DMS114 treated with DMSO at 0.1 percent for 48 hours (cell line): ENCODE results near the gene ZBTB21.

Experiments used
- DNase-seq: peaks from one replicate; lab custom pipeline; 2025; ENCODE audit not compliant: unreplicated experiment; lab: John Stamatoyannopoulos, UW

The ZBTB21 gene

GRCh38 chr21:42040411-42041180, 30.4 kb upstream of the ZBTB21 start:
- DNase-seq: no peak

GRCh38 chr21:42039911-42040351, 29.8 kb upstream of the ZBTB21 start:
- DNase-seq: no peak

GRCh38 chr21:42039470-42039901, 29.3 kb upstream of the ZBTB21 start:
- DNase-seq: no peak

DNA sequence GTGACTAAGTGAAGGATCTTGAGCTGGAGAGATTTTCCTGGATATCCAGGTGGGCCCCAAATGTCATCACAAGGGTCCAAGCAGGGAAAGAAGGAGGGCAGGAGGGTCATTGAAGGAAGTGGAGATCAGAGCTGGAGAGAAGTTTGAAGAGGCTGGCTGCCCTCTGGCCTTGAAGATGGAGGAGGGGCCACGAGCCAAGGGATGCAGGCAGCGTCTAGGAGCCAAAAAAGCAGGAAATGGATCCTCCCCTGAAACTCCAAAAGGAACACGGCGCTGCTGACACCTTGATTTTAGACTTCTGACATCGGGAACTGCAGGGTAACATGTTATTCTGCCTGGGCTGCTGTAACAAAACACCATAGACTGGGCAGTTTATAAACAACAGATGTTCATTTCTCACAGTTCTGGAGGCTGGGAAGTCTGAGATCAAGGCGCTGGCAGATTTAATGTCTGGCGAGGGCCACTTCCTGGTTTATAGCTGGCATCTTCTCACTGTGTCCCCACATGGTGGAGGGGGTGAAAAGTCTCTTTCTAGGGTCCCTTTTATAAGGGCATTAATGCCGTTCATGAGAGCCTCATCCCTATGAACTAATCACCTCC, 28.8 kb upstream of the ZBTB21 start:
- DNase-seq: no peak

- DNase-seq: no peak
Observed at GRCh38 chr21:42038393-42038792, 28.2 kb upstream of the ZBTB21 start.

- DNase-seq: no peak
Observed at GRCh38 chr21:42037943-42038342, 27.8 kb upstream of the ZBTB21 start.

- no peak for DNase-seq
Observed at GRCh38 chr21:42037516-42037915, 27.4 kb upstream of the ZBTB21 start.

GRCh38 chr21:42036313-42036712, 26.2 kb upstream of the ZBTB21 start:
- DNase-seq: no peak

DNA sequence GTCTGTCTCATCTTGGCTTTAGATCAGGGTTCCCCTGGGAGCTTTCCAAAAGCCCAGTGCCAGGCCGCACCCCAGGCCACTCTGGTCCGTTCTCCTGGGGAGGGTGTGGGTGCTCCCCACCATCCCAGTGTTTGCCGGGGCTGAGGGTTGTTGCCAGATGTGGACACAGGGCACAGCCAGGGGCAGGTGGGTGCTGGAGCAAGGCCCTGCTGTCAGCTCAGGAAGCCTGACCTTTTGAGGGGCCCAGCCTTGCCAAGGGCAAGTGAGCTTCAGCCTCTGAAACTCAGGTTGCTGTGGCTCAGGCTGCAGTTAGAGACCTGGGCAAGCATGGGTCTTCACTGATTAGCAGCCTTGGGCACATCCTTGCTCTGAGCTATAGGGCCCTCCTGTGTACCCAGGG, 22.8 kb upstream of the ZBTB21 start:
- DNase-seq: no peak

GRCh38 chr21:42032266-42032665, 22.1 kb upstream of the ZBTB21 start:
- DNase-seq: no peak

- no peak for DNase-seq
Observed at GRCh38 chr21:42031816-42032215, 21.7 kb upstream of the ZBTB21 start.

DNA sequence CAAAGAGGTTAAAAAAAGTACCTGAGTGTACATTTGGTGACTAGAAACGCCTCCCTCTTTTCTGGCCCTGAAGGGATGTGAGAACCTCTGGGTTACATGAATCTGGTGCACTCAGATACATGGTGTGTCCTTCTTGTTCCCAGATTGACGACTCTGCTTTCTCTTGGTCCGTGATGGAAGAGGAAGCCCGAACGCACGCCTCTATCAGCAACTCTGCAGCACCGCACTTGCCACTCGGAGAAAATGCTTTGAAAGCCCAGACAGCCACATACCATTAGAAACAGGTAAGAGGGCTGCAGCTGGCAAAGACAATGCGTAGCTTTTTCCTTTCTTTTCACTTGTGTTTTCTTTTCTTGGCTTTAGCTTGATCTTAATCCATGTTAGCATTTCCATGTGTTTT, 21.1 kb upstream of the ZBTB21 start:
- no peak for DNase-seq

GRCh38 chr21:42030311-42030710, 20.2 kb upstream of the ZBTB21 start:
- no peak for DNase-seq

DNA sequence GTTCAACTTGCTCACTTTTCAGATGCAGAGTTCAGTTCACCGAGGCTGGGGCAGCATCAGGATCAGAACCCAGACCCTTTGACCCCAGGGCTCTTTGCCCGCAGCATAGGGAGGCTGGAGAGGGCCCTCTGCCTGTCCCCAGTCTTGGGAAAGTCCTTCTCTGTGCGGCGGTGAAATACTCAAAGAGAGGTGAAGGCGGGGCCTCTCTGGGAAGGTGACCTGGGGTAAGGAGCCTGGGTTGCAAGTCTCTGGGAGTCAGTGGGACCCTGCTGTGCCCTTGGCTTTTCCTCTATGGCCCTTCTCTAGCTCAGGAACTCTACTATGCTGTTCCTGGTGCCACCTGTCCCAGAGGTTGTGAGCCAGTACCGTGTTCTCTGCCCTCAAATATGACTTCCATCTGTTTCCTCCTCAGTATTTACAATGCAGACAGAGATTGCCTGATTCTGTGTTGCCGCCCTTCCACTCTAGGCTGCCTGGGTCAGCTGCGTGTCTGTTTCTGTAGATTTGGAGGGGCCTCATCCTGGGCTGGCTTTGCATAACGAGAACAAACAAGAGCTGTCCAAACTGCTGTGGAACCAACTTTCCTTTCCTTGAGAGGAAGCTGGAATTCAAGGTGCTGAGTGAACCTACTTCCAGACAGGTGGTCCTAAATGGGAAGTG, 18.7 kb upstream of the ZBTB21 start:
- DNase-seq: no peak

DNA sequence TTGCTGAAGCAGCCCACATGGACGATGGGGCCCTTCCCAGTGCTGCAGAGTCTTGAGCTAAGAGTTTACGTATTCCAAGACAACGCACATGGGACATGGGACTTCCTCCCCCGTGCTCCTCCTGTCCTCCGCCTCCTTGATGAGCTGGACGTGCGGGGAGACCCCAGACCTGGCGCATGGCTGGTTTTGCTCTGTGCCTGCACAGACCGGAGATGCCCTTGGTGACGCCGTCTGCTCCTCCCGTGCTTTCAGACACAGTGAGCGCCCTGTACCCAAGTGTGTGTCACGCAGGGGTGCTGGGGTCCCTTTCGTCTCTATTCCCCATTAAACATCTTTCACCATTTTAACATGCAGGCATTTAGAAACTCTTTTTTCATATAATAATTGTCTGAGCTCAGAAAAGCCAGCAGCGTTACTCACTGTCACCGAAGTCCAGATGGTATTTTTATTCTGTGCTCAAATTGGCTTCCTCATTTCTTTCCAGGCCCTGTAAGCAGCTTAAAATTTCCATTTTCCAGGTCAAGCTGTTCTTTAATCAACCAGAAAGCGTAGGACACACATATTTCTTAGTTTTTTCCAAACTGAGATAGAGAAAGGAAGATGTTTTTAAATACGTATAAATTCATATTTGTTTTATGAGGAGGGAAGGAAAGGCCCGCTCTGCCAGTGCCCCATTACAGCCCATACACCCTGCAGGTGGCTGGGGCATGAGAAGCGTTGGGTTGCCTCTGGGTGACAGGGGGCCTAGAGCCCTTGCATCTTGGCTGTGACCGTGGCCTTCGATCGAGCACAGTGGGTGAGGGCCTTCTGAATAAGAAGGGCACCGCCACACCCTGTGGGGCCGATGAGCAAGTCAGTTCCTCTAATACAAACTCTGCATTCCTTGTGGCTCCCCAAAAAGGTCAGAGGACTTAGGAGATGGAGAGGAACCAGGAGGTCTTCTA, 17.9 kb upstream of the ZBTB21 start:
- DNase-seq: no peak

- no peak for DNase-seq
Observed at GRCh38 chr21:42027085-42027821, 17.1 kb upstream of the ZBTB21 start.

DNA sequence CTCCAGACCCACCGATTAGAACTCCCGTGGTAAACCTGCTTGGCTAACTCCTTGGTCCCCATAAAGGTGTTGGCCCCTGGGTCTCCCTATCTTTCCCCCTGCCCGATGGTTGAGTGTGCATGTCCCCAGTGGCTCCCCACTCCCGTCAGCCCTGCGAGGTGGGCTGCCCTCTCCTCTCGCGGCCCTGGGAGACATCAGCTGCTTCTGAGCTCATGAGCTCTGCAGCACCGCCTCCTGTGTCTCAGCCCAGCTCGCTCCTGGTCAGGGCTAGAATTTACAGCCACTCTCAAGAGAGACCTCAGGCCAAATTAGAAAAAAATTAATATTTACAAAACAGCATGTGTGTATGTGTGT, 15.9 kb upstream of the ZBTB21 start:
- no peak for DNase-seq

- DNase-seq: no peak
Observed at GRCh38 chr21:42025376-42026081, 15.4 kb upstream of the ZBTB21 start.

- no peak for DNase-seq
Observed at GRCh38 chr21:42022906-42023305, 12.7 kb upstream of the ZBTB21 start.

GRCh38 chr21:42022091-42022430, 11.9 kb upstream of the ZBTB21 start:
- no peak for DNase-seq
